SK-N-SH treated with all-trans-retinoic acid at 6 μM for 48 hours (cell line): ENCODE measurements around the gene PRR35.

ENCODE experiments used
- ARNTL ChIP-seq: fragments of 450-650 bp; formaldehyde crosslinking; IDR thresholded peaks from 2 replicates; pipeline ENCODE4 v1.5.0; 2020; ENCODE audit warnings: low read depth, mild to moderate bottlenecking, moderate library complexity, borderline replicate concordance
- BACH2 ChIP-seq: fragments of 250-450 bp; sonication (Bioruptor Pico); IDR thresholded peaks from 2 replicates; pipeline ENCODE4 v1.9.0; 2021; ENCODE audit warnings: mild to moderate bottlenecking, borderline replicate concordance
- CREB5 ChIP-seq: fragments of 250-450 bp; sonication (Bioruptor Pico); IDR thresholded peaks from 2 replicates; pipeline ENCODE4 v1.5.1; 2020; ENCODE audit warnings: low read depth, mild to moderate bottlenecking, moderate library complexity
- CSDC2 ChIP-seq: fragments of 250-450 bp; sonication (Bioruptor Pico); IDR thresholded peaks from 2 replicates; pipeline ENCODE4 v1.5.0; 2020; ENCODE audit warnings: mild to moderate bottlenecking, moderate library complexity
- GLIS3 ChIP-seq: fragments of 250-450 bp; sonication (Bioruptor Pico); IDR thresholded peaks from 2 replicates; pipeline ENCODE4 v1.5.0; 2020; ENCODE audit warnings: mild to moderate bottlenecking, moderate library complexity
- ISL1 ChIP-seq: fragments of 250-450 bp; sonication (Bioruptor Pico); IDR thresholded peaks from 2 replicates; pipeline ENCODE4 v2.1.2; 2022; ENCODE audit warnings: mild to moderate bottlenecking, moderate library complexity
- PATZ1 ChIP-seq: fragments of 250-450 bp; sonication (Bioruptor Pico); IDR thresholded peaks from 2 replicates; pipeline ENCODE4 v1.8.0; 2020; ENCODE audit warnings: mild to moderate bottlenecking, moderate library complexity, borderline replicate concordance
- ZFP30 ChIP-seq: fragments of 450-650 bp; formaldehyde crosslinking; IDR thresholded peaks from 2 replicates; pipeline ENCODE4 v1.5.0; 2022; ENCODE audit warnings: mild to moderate bottlenecking, moderate library complexity
- ZNF565 ChIP-seq: fragments of 450-650 bp; formaldehyde crosslinking; conservative IDR thresholded peaks from 2 replicates; pipeline ENCODE4 v1.5.0; 2020; ENCODE audit warnings: low read depth, mild to moderate bottlenecking, moderate library complexity
- ZNF70 ChIP-seq: fragments of 450-650 bp; formaldehyde crosslinking; IDR thresholded peaks from 2 replicates; pipeline ENCODE4 v1.5.0; 2020; ENCODE audit warnings: mild to moderate bottlenecking, moderate library complexity

GRCh38 chr16:533391-534123 lies 26.6 kb upstream of the PRR35 start:
- no peak for TF ChIP-seq CREB5 (CRISPR knock-in tag)
- no peak for TF ChIP-seq ZFP30 (CRISPR knock-in tag)
- no peak for TF ChIP-seq CSDC2 (CRISPR knock-in tag)
- TF ChIP-seq ISL1 (CRISPR knock-in tag): no peak
- TF ChIP-seq ZNF565 (CRISPR knock-in tag): no peak
- no peak for TF ChIP-seq PATZ1 (CRISPR knock-in tag)
- TF ChIP-seq BACH2 (CRISPR knock-in tag): no peak
- TF ChIP-seq GLIS3 (CRISPR knock-in tag): no peak
- TF ChIP-seq ZNF70 (CRISPR knock-in tag): no peak
- no peak for TF ChIP-seq ARNTL (CRISPR knock-in tag)
